HepG2 (cell line): ENCODE data around the gene CST2.

Source experiments
- FOSL1 ChIP-seq: sonication (generic); formaldehyde crosslinking; IDR thresholded peaks from 2 replicates; pipeline ENCODE4 v1.9.0; 2021; ENCODE audit warnings: missing genetic modification reagents, borderline replicate concordance
- HDAC1 ChIP-seq: sonication (generic); formaldehyde crosslinking; IDR thresholded peaks from 2 replicates; pipeline ENCODE4 v1.5.1; 2020; ENCODE audit warnings: mild to moderate bottlenecking, missing genetic modification reagents
- HDAC2 ChIP-seq: sonication (generic); formaldehyde crosslinking; IDR thresholded peaks from 2 replicates; pipeline ENCODE4 v1.4.0; 2020; ENCODE audit warnings: missing genetic modification reagents
- TOPORS ChIP-seq: sonication (generic); formaldehyde crosslinking; IDR thresholded peaks from 2 replicates; pipeline ENCODE4 v1.8.0; 2023; ENCODE audit warnings: mild to moderate bottlenecking, missing genetic modification reagents
- ZC3H4 ChIP-seq: sonication (generic); formaldehyde crosslinking; IDR thresholded peaks from 2 replicates; pipeline ENCODE4 v1.4.0; 2020; ENCODE audit warnings: missing genetic modification reagents, borderline replicate concordance

GRCh38 chr20:23870461-23870860 lies 43.9 kb upstream of the CST2 start:
- TF ChIP-seq ZC3H4 (CRISPR knock-in tag) = no peak
- no peak for TF ChIP-seq FOSL1 (CRISPR knock-in tag)
- TF ChIP-seq HDAC1 (CRISPR knock-in tag) = no peak
- no peak for TF ChIP-seq TOPORS (CRISPR knock-in tag)
- TF ChIP-seq HDAC2 = no peak
